Right atrium auricular region (tissue), 2 donors: ENCODE results near the gene RNF217. TPM values are rescaled to one million over a fixed set of nuclear protein-coding genes. Genes with fewer than 3 reads are reported as not detected.

ENCODE experiments used
- DNase-seq: peaks from one replicate; pipeline ENCODE4 v3.0.0-alpha.2; 2019; ENCODE audit warnings: low spot score
- H3K27ac ChIP-seq, 2 donors: fragments of 200-600 bp; sonication (generic); 1 replicate in 1 of 2; 2 replicates in 1 of 2; pipeline ENCODE4 v1.5.1; 2016 to 2019
- H3K27me3 ChIP-seq, 2 donors: fragments of 200-600 bp; sonication (generic); one replicate each; pipeline versions ENCODE4 v1.5.1 to v1.6.0; 2017 to 2019
- H3K36me3 ChIP-seq: fragments of 200-600 bp; sonication (generic); one replicate; pipeline ENCODE4 v1.5.1; 2016
- H3K4me1 ChIP-seq, 2 donors: fragments of 200-600 bp; sonication (generic); one replicate each; pipeline versions ENCODE4 v1.5.1 to v1.6.0; 2017 to 2019
- H3K4me3 ChIP-seq, 2 donors: fragments of 200-600 bp; sonication (generic); 1 replicate in 1 of 2; 2 replicates in 1 of 2; pipeline ENCODE4 v1.5.1; 2017 to 2019; ENCODE audit warnings: mild to moderate bottlenecking in 1 of 2, moderate library complexity in 1 of 2
- H3K9me3 ChIP-seq, 2 donors: fragments of 200-600 bp; sonication (generic); one replicate each; pipeline ENCODE4 v1.5.1; 2019
- CTCF ChIP-seq, 2 donors: fragments of 200-600 bp; sonication (generic); IDR thresholded peaks; one replicate each; pipeline ENCODE4 v1.5.1; 2019; ENCODE audit warnings: antibody characterized with exemption in 2 of 2
- total RNA-seq, 2 donors: library from RNA; depleted of rRNA; stranded (reverse); fragments of >200 nt; gene quantifications; one replicate each; pipeline ENCODE4 v1.1.0, GENCODE V29; 2016

Gene RNF217
- total RNA-seq, 2 donors from 2014 or later = 12.7 to 14.1 TPM

GRCh38 chr6:125044667-125045066, 82.4 kb downstream of the RNF217 start:
- Histone ChIP-seq H3K4me1 (peaks cover 0 to 5% of the 10 kb centered on the region in 2 donors), H3K4me3 (no peak overlapping the region), H3K27me3 (no peaks in the 10 kb centered on the region), H3K9me3 (no peaks in the 10 kb centered on the region), H3K36me3 (peaks cover 5% of the 10 kb centered on the region), H3K27ac (no peak overlapping the region)
- DNase-seq = no peak
- TF ChIP-seq CTCF (IDR thresholded peaks at IDR 0.05) = no peak

- peaks cover 5% of the 10 kb centered on the region for H3K36me3 ChIP-seq
- H3K4me3 ChIP-seq = no peak overlapping the region
- H3K4me1 ChIP-seq = peaks cover 0 to 4% of the 10 kb centered on the region in 2 donors
- H3K27ac ChIP-seq = no peak overlapping the region
- no peaks in the 10 kb centered on the region for H3K27me3 ChIP-seq
- no peak for TF ChIP-seq CTCF (IDR thresholded peaks at IDR 0.05)
- no peak for DNase-seq
- no peaks in the 10 kb centered on the region for H3K9me3 ChIP-seq
Observed at GRCh38 chr6:125046107-125046925, 84.1 kb downstream of the RNF217 start.

GRCh38 chr6:125048274-125048673, 86.0 kb downstream of the RNF217 start:
- no peaks in the 10 kb centered on the region for H3K4me1 ChIP-seq
- H3K27ac ChIP-seq = no peak overlapping the region
- peaks cover 5% of the 10 kb centered on the region for H3K36me3 ChIP-seq
- DNase-seq = no peak
- no peaks in the 10 kb centered on the region for H3K27me3 ChIP-seq
- no peaks in the 10 kb centered on the region for H3K9me3 ChIP-seq
- TF ChIP-seq CTCF (IDR thresholded peaks at IDR 0.05) = no peak
- no peak overlapping the region for H3K4me3 ChIP-seq

GRCh38 chr6:125050663-125051318, 88.6 kb downstream of the RNF217 start:
- Histone ChIP-seq H3K36me3 (peaks cover 5% of the 10 kb centered on the region), H3K9me3 (no peaks in the 10 kb centered on the region), H3K27ac (no peak overlapping the region), H3K4me3 (no peak overlapping the region), H3K27me3 (no peaks in the 10 kb centered on the region), H3K4me1 (no peaks in the 10 kb centered on the region)
- no peak for DNase-seq
- TF ChIP-seq CTCF (IDR thresholded peaks at IDR 0.05) = no peak

- H3K27ac ChIP-seq = no peak overlapping the region
- H3K27me3 ChIP-seq = no peaks in the 10 kb centered on the region
- no peak overlapping the region for H3K4me3 ChIP-seq
- no peak for DNase-seq
- H3K36me3 ChIP-seq = no peaks in the 10 kb centered on the region
- H3K4me1 ChIP-seq = no peaks in the 10 kb centered on the region
- no peak for TF ChIP-seq CTCF (IDR thresholded peaks at IDR 0.05)
- no peaks in the 10 kb centered on the region for H3K9me3 ChIP-seq
Observed at GRCh38 chr6:125053809-125054208, 91.6 kb downstream of the RNF217 start.
